ENCODE results near the gene CELSR2.

CELSR2 gene

DNA sequence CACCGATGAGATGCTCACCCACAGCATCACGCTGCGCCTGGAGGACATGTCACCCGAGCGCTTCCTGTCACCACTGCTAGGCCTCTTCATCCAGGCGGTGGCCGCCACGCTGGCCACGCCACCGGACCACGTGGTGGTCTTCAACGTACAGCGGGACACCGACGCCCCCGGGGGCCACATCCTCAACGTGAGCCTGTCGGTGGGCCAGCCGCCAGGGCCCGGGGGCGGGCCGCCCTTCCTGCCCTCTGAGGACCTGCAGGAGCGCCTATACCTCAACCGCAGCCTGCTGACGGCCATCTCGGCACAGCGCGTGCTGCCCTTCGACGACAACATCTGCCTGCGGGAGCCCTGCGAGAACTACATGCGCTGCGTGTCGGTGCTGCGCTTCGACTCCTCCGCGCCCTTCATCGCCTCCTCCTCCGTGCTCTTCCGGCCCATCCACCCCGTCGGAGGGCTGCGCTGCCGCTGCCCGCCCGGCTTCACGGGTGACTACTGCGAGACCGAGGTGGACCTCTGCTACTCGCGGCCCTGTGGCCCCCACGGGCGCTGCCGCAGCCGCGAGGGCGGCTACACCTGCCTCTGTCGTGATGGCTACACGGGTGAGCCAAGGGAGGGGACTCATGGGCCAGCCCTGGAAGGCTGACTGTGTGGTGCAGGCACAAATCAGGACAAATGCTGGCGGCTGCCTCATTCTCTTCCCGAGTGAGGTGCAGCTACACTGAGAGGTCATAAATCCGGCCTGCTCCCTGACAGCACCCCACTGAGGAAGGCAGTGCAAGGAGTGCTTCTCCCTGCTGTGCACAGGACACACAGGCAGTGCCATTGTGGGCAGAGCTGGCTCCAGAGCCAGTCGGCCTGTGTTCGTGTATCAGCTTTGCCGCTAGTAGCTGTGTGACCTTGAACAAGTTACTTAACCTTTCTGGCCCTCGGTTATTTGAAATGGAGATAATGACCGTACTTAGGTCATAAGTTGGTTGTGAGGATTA lies 9.4 kb downstream of the CELSR2 start (continued):
- TF ChIP-seq ZNF398 (tag by site-specific recombination; IDR thresholded peaks at IDR 0.05) (no peak), ZNF843 (tag by site-specific recombination; IDR thresholded peaks at IDR 0.05) (no peak), REST (tag by site-specific recombination; IDR thresholded peaks at IDR 0.05) (no peak), ZNF639 (tag by site-specific recombination; IDR thresholded peaks at IDR 0.05) (no peak), KLF9 (tag by site-specific recombination; IDR thresholded peaks at IDR 0.05; ENCODE audit: low read depth) (no peak), ZNF423 (tag by site-specific recombination; IDR thresholded peaks at IDR 0.05) (0 out of 2 replicates have a peak, but pooled peaks have one; percentile 31), ZNF223 (tag by site-specific recombination; IDR thresholded peaks at IDR 0.05) (0 out of 2 replicates have a peak, but pooled peaks have one; percentile 51), ZNF248 (tag by site-specific recombination; IDR thresholded peaks at IDR 0.05) (no peak), ZIC2 (tag by site-specific recombination; IDR thresholded peaks at IDR 0.05) (peak; percentile 91), YY2 (tag by site-specific recombination; IDR thresholded peaks at IDR 0.05) (no peak), ZNF624 (tag by site-specific recombination; IDR thresholded peaks at IDR 0.05) (no peak)
- TF ChIP-seq, protein P1, sequence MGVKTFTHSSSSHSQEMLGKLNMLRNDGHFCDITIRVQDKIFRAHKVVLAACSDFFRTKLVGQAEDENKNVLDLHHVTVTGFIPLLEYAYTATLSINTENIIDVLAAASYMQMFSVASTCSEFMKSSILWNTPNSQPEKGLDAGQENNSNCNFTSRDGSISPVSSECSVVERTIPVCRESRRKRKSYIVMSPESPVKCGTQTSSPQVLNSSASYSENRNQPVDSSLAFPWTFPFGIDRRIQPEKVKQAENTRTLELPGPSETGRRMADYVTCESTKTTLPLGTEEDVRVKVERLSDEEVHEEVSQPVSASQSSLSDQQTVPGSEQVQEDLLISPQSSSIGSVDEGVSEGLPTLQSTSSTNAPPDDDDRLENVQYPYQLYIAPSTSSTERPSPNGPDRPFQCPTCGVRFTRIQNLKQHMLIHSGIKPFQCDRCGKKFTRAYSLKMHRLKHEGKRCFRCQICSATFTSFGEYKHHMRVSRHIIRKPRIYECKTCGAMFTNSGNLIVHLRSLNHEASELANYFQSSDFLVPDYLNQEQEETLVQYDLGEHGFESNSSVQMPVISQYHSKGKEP (tag by site-specific recombination; IDR thresholded peaks at IDR 0.05): no peak
- TF ChIP-seq, protein P2, sequence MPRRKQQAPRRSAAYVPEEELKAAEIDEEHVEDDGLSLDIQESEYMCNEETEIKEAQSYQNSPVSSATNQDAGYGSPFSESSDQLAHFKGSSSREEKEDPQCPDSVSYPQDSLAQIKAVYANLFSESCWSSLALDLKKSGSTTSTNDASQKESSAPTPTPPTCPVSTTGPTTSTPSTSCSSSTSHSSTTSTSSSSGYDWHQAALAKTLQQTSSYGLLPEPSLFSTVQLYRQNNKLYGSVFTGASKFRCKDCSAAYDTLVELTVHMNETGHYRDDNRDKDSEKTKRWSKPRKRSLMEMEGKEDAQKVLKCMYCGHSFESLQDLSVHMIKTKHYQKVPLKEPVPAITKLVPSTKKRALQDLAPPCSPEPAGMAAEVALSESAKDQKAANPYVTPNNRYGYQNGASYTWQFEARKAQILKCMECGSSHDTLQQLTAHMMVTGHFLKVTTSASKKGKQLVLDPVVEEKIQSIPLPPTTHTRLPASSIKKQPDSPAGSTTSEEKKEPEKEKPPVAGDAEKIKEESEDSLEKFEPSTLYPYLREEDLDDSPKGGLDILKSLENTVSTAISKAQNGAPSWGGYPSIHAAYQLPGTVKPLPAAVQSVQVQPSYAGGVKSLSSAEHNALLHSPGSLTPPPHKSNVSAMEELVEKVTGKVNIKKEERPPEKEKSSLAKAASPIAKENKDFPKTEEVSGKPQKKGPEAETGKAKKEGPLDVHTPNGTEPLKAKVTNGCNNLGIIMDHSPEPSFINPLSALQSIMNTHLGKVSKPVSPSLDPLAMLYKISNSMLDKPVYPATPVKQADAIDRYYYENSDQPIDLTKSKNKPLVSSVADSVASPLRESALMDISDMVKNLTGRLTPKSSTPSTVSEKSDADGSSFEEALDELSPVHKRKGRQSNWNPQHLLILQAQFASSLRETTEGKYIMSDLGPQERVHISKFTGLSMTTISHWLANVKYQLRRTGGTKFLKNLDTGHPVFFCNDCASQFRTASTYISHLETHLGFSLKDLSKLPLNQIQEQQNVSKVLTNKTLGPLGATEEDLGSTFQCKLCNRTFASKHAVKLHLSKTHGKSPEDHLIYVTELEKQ (tag by site-specific recombination; IDR thresholded peaks at IDR 0.05; ENCODE audit: borderline replicate concordance): no peak
